Ureter (tissue), 1 donor: ENCODE results near the gene NRP1. TPM values are rescaled to one million over a fixed set of nuclear protein-coding genes. Genes with fewer than 3 reads are reported as not detected.

ENCODE experiments used
- DNase-seq: peaks from one replicate; pipeline ENCODE4 v3.0.0-alpha.2; 2020; ENCODE audit warnings: low spot score
- total RNA-seq: library from RNA; stranded (reverse); gene quantifications from one replicate; pipeline ENCODE4 v1.2.4, GENCODE V29; 2023
- donor health status: DM: yes; HTN: yes; CAD: no.

NRP1 gene
- total RNA-seq, 1 donor from 2014 or later: 68.3 TPM

GRCh38 chr10:33291053-33291592 lies 43.3 kb downstream of the NRP1 start:
- no peak for DNase-seq

- no peak for DNase-seq
These were observed 44.0 kb downstream of the NRP1 start for GRCh38 chr10:33290321-33291052.

- DNase-seq: no peak
These were observed 44.7 kb downstream of the NRP1 start for GRCh38 chr10:33289776-33290175.

GRCh38 chr10:33288127-33288526 lies 46.3 kb downstream of the NRP1 start:
- no peak for DNase-seq

- DNase-seq: no peak
These were observed 47.4 kb downstream of the NRP1 start for GRCh38 chr10:33287112-33287511.

GRCh38 chr10:33286157-33286934 lies 48.1 kb downstream of the NRP1 start:
- DNase-seq: no peak

GRCh38 chr10:33284945-33285344 lies 49.5 kb downstream of the NRP1 start:
- no peak for DNase-seq

- no peak for DNase-seq
These were observed 54.5 kb downstream of the NRP1 start for GRCh38 chr10:33279811-33280602.

GRCh38 chr10:33279276-33279675 lies 55.2 kb downstream of the NRP1 start:
- no peak for DNase-seq

- DNase-seq: no peak
These were observed 56.3 kb downstream of the NRP1 start for GRCh38 chr10:33278198-33278597.

- DNase-seq: no peak
These were observed 57.3 kb downstream of the NRP1 start for GRCh38 chr10:33277135-33277536.

GRCh38 chr10:33276282-33276923 lies 58.1 kb downstream of the NRP1 start:
- no peak for DNase-seq

- no peak for DNase-seq
These were observed 60.2 kb downstream of the NRP1 start for GRCh38 chr10:33274096-33274785.

GRCh38 chr10:33273295-33274002 lies 61.0 kb downstream of the NRP1 start:
- DNase-seq: peak; percentile 88

GRCh38 chr10:33272635-33273034 lies 61.8 kb downstream of the NRP1 start:
- DNase-seq: no peak

- DNase-seq: no peak
These were observed 62.4 kb downstream of the NRP1 start for GRCh38 chr10:33271969-33272583.

- no peak for DNase-seq
These were observed 63.5 kb downstream of the NRP1 start for GRCh38 chr10:33270971-33271370.

- no peak for DNase-seq
These were observed 66.8 kb downstream of the NRP1 start for GRCh38 chr10:33267708-33268107.

GRCh38 chr10:33265621-33266020 lies 68.8 kb downstream of the NRP1 start:
- no peak for DNase-seq

GRCh38 chr10:33263453-33263852 lies 71.0 kb downstream of the NRP1 start:
- DNase-seq: no peak
